Activated CD8-positive, alpha-beta memory T cell treated with anti-CD3 and anti-CD28 coated beads, Interleukin-2, amount 50 U/mL, for 1 hour (primary cell): Measurements from ENCODE around the gene CSHL1.
"Not testable (repeated sequence)": the region's sequence is repeated elsewhere in the genome, so short reads cannot be mapped to it uniquely, and the experiment has no call there.

Experiments
- DNase-seq: peaks from one replicate; pipeline ENCODE4 v3.0.0-alpha.2; 2020; ENCODE audit errors: extremely low read depth

CSHL1 gene

GRCh38 chr17:63940584-63940983, 29.5 kb upstream of the CSHL1 start:
- DNase-seq, result no peak

GRCh38 chr17:63939884-63940283, 28.8 kb upstream of the CSHL1 start:
- DNase-seq, result no peak

- no peak for DNase-seq
Observed at GRCh38 chr17:63939401-63939800, 28.3 kb upstream of the CSHL1 start.

- DNase-seq, result no peak
Observed at GRCh38 chr17:63937920-63938319, 26.9 kb upstream of the CSHL1 start.

GRCh38 chr17:63937319-63937718, 26.3 kb upstream of the CSHL1 start:
- no peak for DNase-seq

- DNase-seq, result no peak
Observed at GRCh38 chr17:63934183-63935112, 23.4 kb upstream of the CSHL1 start.

- DNase-seq, result no peak
Observed at GRCh38 chr17:63933598-63933997, 22.5 kb upstream of the CSHL1 start.

- no peak for DNase-seq
Observed at GRCh38 chr17:63932721-63933120, 21.7 kb upstream of the CSHL1 start.

GRCh38 chr17:63931981-63932561, 21.0 kb upstream of the CSHL1 start, which contains the start of gene CD79B:
TSS of gene CD79B (minus strand) at chr17:63932331. CDS start at chr17:63932261, 70 bp downstream.
- no peak for DNase-seq

GRCh38 chr17:63930951-63931575, 20.0 kb upstream of the CSHL1 start:
- no peak for DNase-seq

GRCh38 chr17:63929860-63930766, 19.1 kb upstream of the CSHL1 start:
- DNase-seq, result no peak

- DNase-seq, result no peak
Observed at GRCh38 chr17:63928966-63929695, 18.1 kb upstream of the CSHL1 start.

- no peak for DNase-seq
Observed at GRCh38 chr17:63928172-63928666, 17.2 kb upstream of the CSHL1 start.

GRCh38 chr17:63927464-63928171, 16.6 kb upstream of the CSHL1 start:
- no peak for DNase-seq

- no peak for DNase-seq
Observed at GRCh38 chr17:63926164-63926563, 15.1 kb upstream of the CSHL1 start.

- no peak for DNase-seq
Observed at GRCh38 chr17:63925615-63926014, 14.6 kb upstream of the CSHL1 start.

- DNase-seq, result not testable (repeated sequence)
Observed at GRCh38 chr17:63922402-63922801, 11.3 kb upstream of the CSHL1 start.

- DNase-seq, result not testable (repeated sequence)
Observed at GRCh38 chr17:63920779-63921178, 9.7 kb upstream of the CSHL1 start.

- DNase-seq, result not testable (repeated sequence)
Observed at GRCh38 chr17:63920050-63920449, 9.0 kb upstream of the CSHL1 start.

GRCh38 chr17:63919311-63919723, 8.3 kb upstream of the CSHL1 start:
- DNase-seq, result peak; percentile 33
